TTC549 (cell line): ENCODE data around the gene ALDH1A1.

Source experiments
- FAIRE-seq: peaks from 2 replicates; lab custom pipeline; 2012; peaks lifted over from hg19 to GRCh38; lab: Jason Lieb, UNC

ALDH1A1 gene

GRCh38 chr9:72855890-72856523 lies 96.8 kb downstream of the ALDH1A1 start:
- FAIRE-seq: no peak

DNA sequence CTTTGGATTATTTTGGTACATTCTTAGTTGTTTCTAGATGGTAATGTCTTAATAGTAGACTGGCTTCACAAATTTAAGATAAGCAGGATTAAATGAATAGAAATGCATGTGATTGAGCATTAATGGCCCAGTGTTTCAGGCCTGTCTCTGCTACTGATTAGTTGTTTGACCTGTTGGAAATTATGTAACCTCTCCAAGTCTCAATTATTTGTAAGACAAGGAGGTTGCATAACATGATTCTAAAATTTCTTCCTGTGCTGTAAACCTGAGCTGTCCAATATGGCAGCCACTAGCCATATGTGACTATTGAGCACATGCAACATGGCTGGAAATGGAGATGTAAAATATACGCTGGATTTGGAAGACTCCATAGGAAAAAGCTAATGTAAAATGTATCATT lies 97.5 kb downstream of the ALDH1A1 start:
- no peak for FAIRE-seq
